GM20000 (cell line): Measurements from ENCODE around the gene SATB1.
A peak's percentile ranks its signal among the peaks of the same experiment; 100 is the strongest.

Experiments
- DNase-seq: peaks from one replicate; pipeline ENCODE4 v3.0.0; 2012; ENCODE audit warnings: low spot score
- CTCF ChIP-seq: IDR thresholded peaks from 2 replicates; pipeline ENCODE4 v1.5.1; 2012; ENCODE audit warnings: mild to moderate bottlenecking, control low read depth; ENCODE audit errors: extremely low read depth, missing control alignments

Gene SATB1

GRCh38 chr3:18428991-18429745 lies 4.0 kb upstream of the SATB1 start:
- DNase-seq = no peak
- TF ChIP-seq CTCF = no peak

- no peak for TF ChIP-seq CTCF
- DNase-seq = no peak
Observed at GRCh38 chr3:18428036-18428435, 2.9 kb upstream of the SATB1 start.

GRCh38 chr3:18426597-18427193 lies 1.6 kb upstream of the SATB1 start:
- DNase-seq = no peak
- no peak for TF ChIP-seq CTCF

- no peak for DNase-seq
- no peak for TF ChIP-seq CTCF
Observed at GRCh38 chr3:18425641-18426257, 610 bp upstream of the SATB1 start.

- no peak for DNase-seq
- no peak for TF ChIP-seq CTCF
Observed at GRCh38 chr3:18424213-18424728, 868 bp downstream of the SATB1 start.

GRCh38 chr3:18423401-18424212 lies 1.5 kb downstream of the SATB1 start:
- no peak for TF ChIP-seq CTCF
- peak; percentile 46 for DNase-seq
